ENCODE data around the gene DENND6B.

- TF ChIP-seq ZNF70 (CRISPR knock-in tag; IDR thresholded peaks at IDR 0.05) (no peak), ARNTL (CRISPR knock-in tag; IDR thresholded peaks at IDR 0.05; ENCODE audit: borderline replicate concordance, low read depth) (no peak), PATZ1 (CRISPR knock-in tag; IDR thresholded peaks at IDR 0.05; ENCODE audit: borderline replicate concordance) (no peak), POU6F1 (CRISPR knock-in tag; IDR thresholded peaks at IDR 0.05; ENCODE audit: borderline replicate concordance, low read depth) (no peak), RARB (CRISPR knock-in tag; IDR thresholded peaks at IDR 0.05) (no peak), ISL1 (CRISPR knock-in tag; IDR thresholded peaks at IDR 0.05) (no peak), BACH2 (CRISPR knock-in tag; IDR thresholded peaks at IDR 0.05; ENCODE audit: borderline replicate concordance) (no peak), ESRRG (CRISPR knock-in tag; IDR thresholded peaks at IDR 0.05) (no peak), GLIS3 (CRISPR knock-in tag; IDR thresholded peaks at IDR 0.05) (no peak), ZFP30 (CRISPR knock-in tag; IDR thresholded peaks at IDR 0.05) (no peak), SNAI2 (CRISPR knock-in tag; IDR thresholded peaks at IDR 0.05) (no peak), CSDC2 (CRISPR knock-in tag; IDR thresholded peaks at IDR 0.05) (no peak), ZNF565 (CRISPR knock-in tag; conservative IDR thresholded peaks at IDR 0.05; ENCODE audit: low read depth) (no peak)
Observed at GRCh38 chr22:50338042-50338573, 11.3 kb upstream of the DENND6B start.
